ENCODE results near the gene TMEM272.

The TMEM272 gene

GRCh38 chr13:51823863-51824262 is 21.1 kb downstream of the TMEM272 start:
- DNase-seq: no peak

GRCh38 chr13:51823359-51823758 is 21.6 kb downstream of the TMEM272 start:
- DNase-seq: no peak

GRCh38 chr13:51822106-51822815 is 22.7 kb downstream of the TMEM272 start:
- no peak for DNase-seq

DNA sequence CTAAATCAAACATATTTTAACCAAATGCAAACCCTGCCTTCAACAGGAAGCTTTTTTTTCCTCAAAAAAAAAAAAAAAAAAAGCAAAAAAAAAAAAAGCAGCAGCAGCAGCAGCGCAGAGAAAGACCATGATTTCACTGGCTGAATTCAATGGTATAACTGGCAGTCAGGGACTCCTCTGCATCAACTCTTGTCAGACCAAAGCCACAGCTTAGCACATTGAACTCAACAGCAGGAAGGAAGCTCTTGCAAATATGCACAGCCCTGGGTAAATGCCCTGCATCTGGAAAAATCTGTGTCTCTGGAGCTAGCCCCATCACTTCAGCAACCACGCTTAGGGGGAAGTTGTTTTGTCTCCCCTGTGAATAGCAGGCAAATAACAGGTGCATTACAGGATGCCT is 23.4 kb downstream of the TMEM272 start:
- no peak for DNase-seq

DNA sequence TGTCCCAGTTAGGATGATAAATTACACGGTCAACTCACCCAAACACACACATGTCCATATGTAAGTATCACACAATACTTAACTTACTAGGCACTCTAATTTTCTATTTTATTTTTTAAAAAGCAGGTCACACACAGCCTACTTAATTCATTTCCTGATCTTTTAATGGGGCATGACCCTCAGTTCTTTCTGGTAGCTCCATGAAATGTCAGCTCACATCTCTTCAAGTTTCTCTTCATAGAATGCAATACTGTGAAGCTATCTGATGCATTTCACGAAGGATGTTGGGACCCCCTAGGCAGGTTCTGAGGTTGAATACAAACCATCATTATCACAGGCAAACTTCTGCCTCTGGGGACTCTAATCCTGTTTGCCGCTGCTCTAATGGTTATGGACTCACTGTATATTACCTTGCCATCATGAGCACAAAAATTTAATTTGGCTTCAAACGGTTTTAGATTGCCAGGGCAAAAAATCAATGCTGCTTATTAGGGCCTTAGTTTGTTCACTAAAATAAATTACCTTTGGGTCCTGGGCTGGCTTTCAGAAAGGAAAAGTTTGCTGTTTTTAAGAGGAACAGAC is 24.9 kb downstream of the TMEM272 start:
- DNase-seq: no peak

DNA sequence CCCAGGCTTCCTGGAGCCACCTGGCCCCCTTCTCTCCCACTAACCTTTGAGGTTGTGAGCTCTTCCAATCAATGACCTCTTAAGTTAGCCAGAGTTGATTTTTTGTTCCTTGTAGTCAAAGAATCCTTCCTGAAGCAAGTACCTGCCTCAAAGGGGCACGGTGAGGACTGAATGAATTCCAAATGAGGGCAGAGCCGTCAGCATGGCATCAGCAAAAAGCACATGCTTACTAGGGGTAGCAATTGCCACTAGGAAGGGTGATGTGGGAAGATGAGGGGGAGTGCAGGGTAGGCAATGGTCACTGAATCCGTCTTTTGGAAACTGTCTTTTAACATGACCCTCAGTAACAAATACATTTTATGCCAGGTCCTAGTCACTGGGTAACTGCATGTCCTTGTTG is 25.4 kb downstream of the TMEM272 start:
- no peak for DNase-seq

GRCh38 chr13:51818781-51819511 is 26.0 kb downstream of the TMEM272 start:
- DNase-seq: no peak

DNA sequence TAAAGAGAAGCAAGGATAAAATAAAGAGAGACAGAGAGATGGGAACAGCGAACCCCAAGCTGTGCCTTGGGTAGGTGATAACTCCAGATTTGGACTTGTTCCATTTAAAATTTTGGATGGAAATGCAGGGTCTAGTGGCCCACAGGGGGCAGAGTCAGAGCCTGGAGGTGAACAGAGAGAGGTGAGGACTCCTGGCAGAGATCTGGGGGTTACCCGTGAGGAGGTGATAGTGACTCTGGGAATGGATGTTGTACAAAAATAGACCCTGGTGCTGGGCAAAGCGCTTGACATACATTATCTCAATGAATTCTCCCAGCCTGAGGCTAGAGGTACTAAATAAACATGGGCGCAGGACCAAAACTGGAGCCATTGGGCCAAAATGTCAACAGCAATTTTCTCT is 26.7 kb downstream of the TMEM272 start:
- DNase-seq: no peak

GRCh38 chr13:51817717-51818116 is 27.3 kb downstream of the TMEM272 start:
- DNase-seq: no peak

GRCh38 chr13:51816604-51817249 is 28.2 kb downstream of the TMEM272 start:
- DNase-seq: no peak

GRCh38 chr13:51815848-51816247 is 29.1 kb downstream of the TMEM272 start:
- DNase-seq: no peak

DNA sequence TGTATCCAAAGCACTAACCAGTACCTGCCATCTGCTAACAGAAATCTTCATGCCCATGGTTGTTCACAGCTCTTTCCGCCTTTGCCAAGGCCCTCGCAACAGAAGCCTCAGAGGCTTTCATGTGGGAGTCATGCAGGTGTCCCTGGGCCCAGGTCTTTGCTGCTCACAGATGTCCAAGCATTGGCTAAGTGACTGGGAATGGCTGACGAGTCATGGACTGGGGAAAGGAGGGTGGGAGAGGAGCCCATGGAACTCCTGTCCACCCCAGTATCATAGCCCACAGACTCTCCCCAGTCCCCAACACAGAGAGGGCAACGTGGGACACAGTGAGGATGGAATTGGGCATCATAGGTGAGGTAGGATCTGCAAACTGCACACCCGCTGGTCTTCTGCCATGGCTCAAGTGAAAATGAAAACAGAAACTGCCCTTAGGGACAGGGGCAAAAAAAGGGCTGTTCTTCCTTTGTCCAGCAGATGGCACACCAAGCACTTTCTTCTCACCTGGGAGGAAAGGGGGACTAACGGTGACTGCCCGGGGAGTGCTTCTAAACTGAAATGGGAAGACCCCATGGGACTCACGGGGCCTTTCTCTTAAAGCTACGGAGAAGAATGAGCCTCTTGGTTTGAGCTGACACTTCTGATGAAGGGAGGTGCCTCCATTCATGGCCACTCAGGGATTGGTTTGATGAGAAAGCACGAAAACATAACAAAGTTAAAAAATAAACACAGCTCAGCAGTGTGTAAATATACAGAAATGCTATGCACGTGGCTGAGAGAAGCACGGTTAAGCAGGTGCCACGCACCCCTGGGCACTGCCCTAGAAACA is 29.9 kb downstream of the TMEM272 start:
- DNase-seq: peak; percentile 49

DNA sequence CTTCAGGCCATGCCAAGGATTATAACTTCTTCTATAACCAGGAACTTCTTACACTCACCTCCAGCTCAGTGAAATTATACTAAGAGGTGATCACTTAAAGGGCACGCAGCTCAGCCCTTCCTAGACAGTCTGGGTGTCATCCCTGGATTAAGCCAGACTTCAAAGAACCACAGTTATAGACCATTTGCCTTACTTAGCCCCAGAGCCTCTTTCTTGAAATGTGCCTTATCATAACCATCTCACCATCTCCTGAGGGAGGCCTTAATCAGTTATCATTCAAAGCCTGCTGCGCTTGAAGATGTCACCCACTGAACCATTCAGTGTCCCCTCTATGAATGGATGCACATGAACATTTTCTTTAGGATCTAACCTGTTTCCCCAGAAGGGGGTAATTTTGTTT is 30.9 kb downstream of the TMEM272 start:
- DNase-seq: no peak

DNA sequence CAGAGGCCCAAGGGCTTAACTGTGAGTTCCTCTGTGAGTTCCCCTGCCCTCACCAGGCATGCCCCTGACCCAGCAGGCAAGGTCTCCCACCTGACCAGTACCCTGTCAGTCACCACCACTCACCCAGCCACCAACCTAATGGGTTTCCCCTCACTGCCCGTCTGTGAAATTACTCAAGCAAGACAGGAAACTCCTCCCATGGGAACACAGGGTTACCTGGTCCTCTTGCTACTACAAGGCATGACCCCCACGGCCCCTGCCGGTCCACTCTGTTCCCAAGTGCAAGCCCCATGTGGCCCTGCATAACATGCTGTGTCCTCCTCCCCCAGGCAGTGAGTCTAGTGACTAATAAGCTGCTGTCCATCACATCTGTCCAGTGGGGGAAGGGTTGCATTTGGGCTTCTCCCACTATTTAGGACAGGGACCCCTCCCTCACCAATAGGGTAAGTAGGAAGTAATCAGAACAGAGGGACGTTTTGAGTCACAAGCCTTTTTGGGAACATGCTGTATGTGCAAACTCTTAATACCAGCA is 33.0 kb downstream of the TMEM272 start:
- DNase-seq: no peak

GRCh38 chr13:51811046-51811445 is 33.9 kb downstream of the TMEM272 start:
- peak; percentile 77 for DNase-seq

DNA sequence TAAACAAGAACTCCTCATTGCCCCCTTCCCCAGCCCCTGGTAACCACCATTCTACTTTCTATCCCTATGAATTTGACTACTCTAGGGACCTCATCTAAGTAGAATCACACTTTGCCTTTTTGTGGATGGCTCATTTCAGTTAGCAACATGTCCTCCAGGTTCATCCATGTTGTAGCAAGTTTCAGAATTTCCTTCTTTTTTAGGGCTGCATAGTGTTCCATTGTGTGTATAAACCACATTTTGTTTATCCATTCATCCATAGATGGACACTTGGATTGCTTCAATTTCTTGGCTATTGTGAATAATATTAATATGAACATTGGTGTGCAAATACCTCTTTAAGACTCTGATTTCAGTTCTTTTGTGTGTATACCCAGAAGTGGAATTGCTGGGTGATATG is 36.2 kb downstream of the TMEM272 start:
- no peak for DNase-seq

DNA sequence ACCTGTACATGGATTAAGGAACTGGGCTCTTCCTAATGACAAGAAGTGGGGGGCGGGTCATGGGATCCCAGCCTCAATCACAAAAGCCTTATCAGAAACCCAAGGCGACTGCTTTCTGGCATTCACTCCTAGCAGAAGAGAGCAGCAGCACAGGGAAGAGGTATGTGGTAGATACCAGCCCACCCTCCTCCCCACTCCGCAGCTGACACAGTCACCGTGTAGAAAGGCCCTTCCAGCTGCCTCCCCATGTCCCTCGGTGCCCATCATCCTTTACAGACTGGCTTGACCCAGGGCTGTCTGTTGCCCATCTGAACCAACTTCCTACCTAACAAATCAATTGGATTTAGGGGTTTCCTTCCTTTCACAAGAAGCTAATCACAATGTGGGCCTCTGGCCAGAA is 37.9 kb downstream of the TMEM272 start:
- no peak for DNase-seq

GRCh38 chr13:51806566-51806965 is 38.4 kb downstream of the TMEM272 start:
- peak; percentile 15 for DNase-seq

GRCh38 chr13:51805925-51806324 is 39.1 kb downstream of the TMEM272 start:
- no peak for DNase-seq

DNA sequence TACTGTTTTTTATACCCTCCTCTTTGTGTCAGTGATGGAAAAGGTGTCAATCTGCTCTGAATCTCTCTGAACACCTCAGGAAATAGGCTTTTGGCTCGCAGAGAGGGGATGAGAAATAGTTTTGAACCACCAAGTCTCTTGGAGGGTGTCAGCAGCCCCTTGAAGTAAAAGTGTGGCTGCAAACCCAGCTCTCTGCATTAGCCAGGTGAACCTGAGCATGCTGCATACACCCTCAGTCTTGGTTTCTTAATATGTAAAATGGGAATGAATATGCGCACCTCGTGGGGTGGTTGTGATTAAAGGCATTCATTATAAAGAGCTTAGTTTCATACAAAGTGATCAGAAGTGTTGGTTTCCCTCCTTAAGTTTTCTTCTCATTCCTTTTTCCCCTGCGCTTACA is 39.7 kb downstream of the TMEM272 start:
- DNase-seq: no peak

- no peak for DNase-seq
These were observed 40.4 kb downstream of the TMEM272 start for GRCh38 chr13:51804295-51805172.
